Hepatocyte (in vitro differentiated cells): ENCODE data around the gene PTTG1IP. TPM values are rescaled to one million over a fixed set of nuclear protein-coding genes. Genes with fewer than 3 reads are reported as not detected.

Source experiments
- DNase-seq: peaks from one replicate; pipeline ENCODE4 v3.0.0-alpha.2; 2016; ENCODE audit warnings: low spot score
- H2AFZ ChIP-seq: fragments of 200-600 bp; sonication (generic); 2 replicates; pipeline ENCODE4 v1.6.0; 2016; ENCODE audit warnings: antibody characterized with exemption, mild to moderate bottlenecking
- H3K27ac ChIP-seq: fragments of 200-600 bp; sonication (generic); 2 replicates; pipeline ENCODE4 v1.5.1; 2016; ENCODE audit warnings: mild to moderate bottlenecking
- H3K27me3 ChIP-seq: fragments of 200-600 bp; sonication (generic); 2 replicates; pipeline ENCODE4 v1.6.1; 2016
- H3K36me3 ChIP-seq: fragments of 200-600 bp; sonication (generic); replicated peaks from 2 replicates; pipeline ENCODE4 v1.5.1; 2016; ENCODE audit warnings: low read depth; ENCODE audit not compliant: insufficient read depth
- H3K4me1 ChIP-seq: fragments of 200-600 bp; sonication (generic); 2 replicates; pipeline ENCODE4 v1.5.1; 2016; ENCODE audit warnings: mild to moderate bottlenecking, moderate library complexity; ENCODE audit not compliant: insufficient read depth
- H3K4me2 ChIP-seq: fragments of 200-600 bp; sonication (generic); 2 replicates; pipeline ENCODE4 v1.6.0; 2016
- H3K4me3 ChIP-seq: fragments of 200-600 bp; sonication (generic); 2 replicates; pipeline ENCODE4 v1.5.1; 2016; ENCODE audit warnings: mild to moderate bottlenecking
- H3K79me2 ChIP-seq: fragments of 200-600 bp; sonication (generic); 2 replicates; pipeline ENCODE4 v1.6.0; 2017; ENCODE audit warnings: mild to moderate bottlenecking
- H3K9me2 ChIP-seq: fragments of 200-600 bp; sonication (generic); replicated peaks from 2 replicates; pipeline ENCODE4 v1.6.0; 2017; ENCODE audit warnings: mild to moderate bottlenecking; ENCODE audit not compliant: insufficient read depth
- H3K9me3 ChIP-seq: fragments of 200-600 bp; sonication (generic); 2 replicates; pipeline ENCODE4 v1.5.1; 2016; ENCODE audit warnings: low read depth, mild to moderate bottlenecking
- H4K20me1 ChIP-seq: fragments of 200-600 bp; sonication (generic); 2 replicates; pipeline ENCODE4 v1.6.0; 2016; ENCODE audit warnings: mild to moderate bottlenecking; ENCODE audit not compliant: insufficient read depth, poor library complexity, severe bottlenecking
- CTCF ChIP-seq: fragments of 200-600 bp; sonication (generic); IDR thresholded peaks from 2 replicates; pipeline ENCODE4 v1.5.1; 2016; ENCODE audit warnings: antibody characterized with exemption, mild to moderate bottlenecking; ENCODE audit not compliant: poor library complexity
- EZH2 ChIP-seq: fragments of 200-600 bp; sonication (generic); IDR thresholded peaks from 2 replicates; pipeline ENCODE4 v1.6.1; 2016; ENCODE audit warnings: antibody characterized with exemption, mild to moderate bottlenecking, borderline replicate concordance
- EZH2phosphoT487 ChIP-seq: fragments of 200-600 bp; sonication (generic); IDR thresholded peaks from one replicate; pipeline ENCODE4 v1.6.1; 2018; ENCODE audit warnings: antibody characterized with exemption, mild to moderate bottlenecking, low read depth, moderate library complexity; ENCODE audit not compliant: unreplicated experiment, severe bottlenecking
- whole genome bisulfite sequencing: methylation state at CpG from one replicate; pipeline ENCODE4 v1.1.6; 2016; ENCODE audit warnings: low lambda C conversion rate; ENCODE audit errors: missing lambda C conversion rate; 5-methylcytosine and 5-hydroxymethylcytosine counted together
- polyA plus RNA-seq: library from polyadenylated mRNA; unstranded; fragments of >200 nt; fragmentation: Nextera tagmentation; extraction: Ambion mirVana; gene quantifications from 2 replicates; pipeline ENCODE4 v1.2.1, GENCODE V29; 2016
- total RNA-seq: library from RNA; depleted of rRNA; stranded (reverse); fragments of >200 nt; gene quantifications from 2 replicates; pipeline ENCODE4 v1.2.3, GENCODE V29; 2014

PTTG1IP gene
- total and polyA plus RNA-seq, 2 experiments from 2014 or later, result 344 to 362 TPM

DNA sequence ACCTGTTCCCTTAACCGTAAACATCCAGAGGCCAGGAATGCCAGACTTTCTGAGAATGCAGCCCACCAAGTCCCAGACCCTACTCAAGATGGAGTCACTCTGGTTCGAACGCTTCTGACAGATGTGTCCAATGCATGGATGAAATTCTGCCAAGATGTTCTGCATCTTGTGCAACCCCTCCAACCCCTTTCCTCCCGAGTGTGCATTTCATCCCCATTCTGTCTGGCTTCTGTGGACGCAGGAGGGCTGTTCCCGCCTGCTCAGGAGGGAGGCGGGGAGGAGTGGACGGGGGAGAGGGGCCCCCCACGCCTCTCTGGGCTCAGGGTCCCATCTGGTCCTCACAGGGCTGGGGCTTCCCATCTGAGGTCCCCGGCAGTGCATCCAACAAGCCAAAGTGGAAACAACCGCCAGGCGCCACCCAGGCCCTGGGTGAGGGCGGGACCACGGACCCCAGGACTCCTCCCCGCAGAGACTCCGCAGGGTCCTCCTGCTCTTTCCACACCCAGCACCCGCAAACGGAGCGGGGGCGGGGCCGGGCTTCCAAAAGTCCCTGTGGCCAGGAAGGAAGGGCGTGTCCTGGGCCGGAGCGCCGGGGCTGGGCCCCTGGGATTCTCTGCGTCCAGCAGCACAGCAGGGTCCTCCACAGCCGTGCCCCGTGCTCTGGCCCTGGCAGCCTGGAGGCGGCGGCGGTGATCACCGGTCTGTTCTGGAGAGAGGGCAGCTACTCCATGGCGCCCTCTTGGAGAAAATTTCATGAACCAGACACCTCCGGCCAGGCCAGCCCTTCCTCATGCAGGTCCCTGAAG, 27.9 kb downstream of the PTTG1IP start:
- Histone ChIP-seq H3K79me2 (peaks cover 1% of the 10 kb centered on the region), H3K36me3 (peaks cover 4% of the 10 kb centered on the region), H3K9me3 (no peaks in the 10 kb centered on the region), H3K4me3 (no peak overlapping the region), H3K9me2 (no peaks in the 10 kb centered on the region), H3K27ac (peak overlapping the region; percentile 45), H3K4me2 (peak overlapping the region; percentile 82), H3K4me1 (peaks cover 23% of the 10 kb centered on the region), H4K20me1 (no peaks in the 10 kb centered on the region), H3K27me3 (no peaks in the 10 kb centered on the region), H2AFZ (peak overlapping the region; percentile 5)
- TF ChIP-seq CTCF, result peak; percentile 44
- TF ChIP-seq EZH2phosphoT487, result no peak
- 11% methylated on average over 29 of the region's 34 CpGs for WGBS
- DNase-seq, result peak; percentile 81

DNA sequence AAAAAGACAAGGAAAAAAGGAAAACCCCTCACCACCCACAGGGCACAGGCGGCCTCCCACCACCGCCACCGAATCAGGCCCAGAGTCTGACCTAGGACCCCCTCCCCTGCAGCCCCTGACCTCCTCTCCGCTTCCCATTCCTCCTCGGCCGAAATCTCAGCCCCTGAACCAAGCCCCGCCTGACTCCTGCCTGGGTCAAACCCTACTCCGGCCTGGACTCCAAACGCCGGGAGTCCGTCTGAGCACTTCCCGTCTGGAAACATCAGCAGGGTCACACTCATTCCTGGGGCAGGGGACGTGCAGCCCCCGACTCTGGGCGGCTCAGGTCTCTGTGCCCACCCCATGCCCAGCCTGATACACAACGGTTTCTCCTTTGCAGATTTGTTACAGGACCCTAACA, 29.2 kb downstream of the PTTG1IP start:
- DNase-seq, result no peak
- Histone ChIP-seq H3K79me2 (no peaks in the 10 kb centered on the region), H3K9me2 (no peaks in the 10 kb centered on the region), H3K4me3 (no peak overlapping the region), H3K27ac (no peak overlapping the region), H3K4me1 (peaks cover 15% of the 10 kb centered on the region), H2AFZ (no peak overlapping the region), H3K4me2 (no peak overlapping the region), H3K27me3 (no peaks in the 10 kb centered on the region), H3K36me3 (peaks cover under 1% of the 10 kb centered on the region), H3K9me3 (no peaks in the 10 kb centered on the region), H4K20me1 (no peaks in the 10 kb centered on the region)
- WGBS, result 74% methylated on average over 16 of the region's 16 CpGs
- TF ChIP-seq EZH2phosphoT487 (no peak), EZH2 (no peak), CTCF (no peak)

DNA sequence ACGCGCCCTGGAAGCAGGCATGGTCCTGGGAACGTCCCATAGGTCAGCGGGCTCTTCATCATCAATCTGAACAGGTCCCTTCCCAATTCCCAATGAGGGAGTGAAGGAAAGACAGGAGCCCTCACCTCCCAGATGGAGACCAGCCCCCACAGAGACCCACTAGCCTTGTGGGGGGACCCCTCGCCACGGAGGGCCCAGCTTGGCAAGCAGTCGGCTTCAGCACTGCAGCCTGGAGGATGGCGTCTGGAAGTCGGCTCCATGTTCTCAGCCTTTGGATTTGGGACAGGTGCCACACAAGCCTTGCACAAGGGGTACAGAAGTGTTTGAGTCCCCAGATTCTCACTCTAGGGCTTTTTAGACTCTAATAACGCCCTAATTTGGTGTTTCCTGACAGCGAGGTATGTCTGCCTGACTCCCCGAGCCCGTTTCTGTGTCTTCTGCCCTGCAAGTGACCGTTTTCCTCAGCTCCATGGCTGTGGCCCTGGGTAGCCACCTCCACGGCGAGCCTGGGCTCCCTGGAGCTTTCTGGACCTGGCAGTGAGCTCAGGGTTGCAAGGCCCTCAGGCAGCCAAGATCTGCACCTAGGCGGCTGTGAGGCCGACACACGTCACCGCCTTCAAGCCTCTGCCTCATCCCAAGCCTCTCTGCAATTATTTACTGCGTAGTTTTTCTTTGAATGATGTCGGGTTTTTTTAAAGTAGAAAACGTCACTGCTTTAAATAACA, 30.6 kb downstream of the PTTG1IP start:
- H3K27ac ChIP-seq, result no peak overlapping the region
- WGBS, result 82% methylated on average over 23 of the region's 23 CpGs
- no peak overlapping the region for H3K4me2 ChIP-seq

More for the DNA sequence above, 30.6 kb downstream of the PTTG1IP start:
- TF ChIP-seq EZH2 (no peak), EZH2phosphoT487 (no peak), CTCF (no peak)
- Histone ChIP-seq H3K9me2 (no peaks in the 10 kb centered on the region), H2AFZ (no peak overlapping the region), H3K79me2 (no peaks in the 10 kb centered on the region), H3K4me3 (no peak overlapping the region), H3K36me3 (no peaks in the 10 kb centered on the region), H3K4me1 (peaks cover 11% of the 10 kb centered on the region), H3K27me3 (no peaks in the 10 kb centered on the region), H3K9me3 (no peaks in the 10 kb centered on the region), H4K20me1 (no peaks in the 10 kb centered on the region)
- no peak for DNase-seq
